Activated CD8-positive, alpha-beta memory T cell treated with anti-CD3 and anti-CD28 coated beads for 24 hours (primary cell): Measurements from ENCODE around the gene POTEH.
"Not testable (repeated sequence)": the region's sequence is repeated elsewhere in the genome, so short reads cannot be mapped to it uniquely, and the experiment has no call there.

Experiments
- DNase-seq: peaks from one replicate; pipeline ENCODE4 v3.0.0-alpha.2; 2020

Gene POTEH

DNA sequence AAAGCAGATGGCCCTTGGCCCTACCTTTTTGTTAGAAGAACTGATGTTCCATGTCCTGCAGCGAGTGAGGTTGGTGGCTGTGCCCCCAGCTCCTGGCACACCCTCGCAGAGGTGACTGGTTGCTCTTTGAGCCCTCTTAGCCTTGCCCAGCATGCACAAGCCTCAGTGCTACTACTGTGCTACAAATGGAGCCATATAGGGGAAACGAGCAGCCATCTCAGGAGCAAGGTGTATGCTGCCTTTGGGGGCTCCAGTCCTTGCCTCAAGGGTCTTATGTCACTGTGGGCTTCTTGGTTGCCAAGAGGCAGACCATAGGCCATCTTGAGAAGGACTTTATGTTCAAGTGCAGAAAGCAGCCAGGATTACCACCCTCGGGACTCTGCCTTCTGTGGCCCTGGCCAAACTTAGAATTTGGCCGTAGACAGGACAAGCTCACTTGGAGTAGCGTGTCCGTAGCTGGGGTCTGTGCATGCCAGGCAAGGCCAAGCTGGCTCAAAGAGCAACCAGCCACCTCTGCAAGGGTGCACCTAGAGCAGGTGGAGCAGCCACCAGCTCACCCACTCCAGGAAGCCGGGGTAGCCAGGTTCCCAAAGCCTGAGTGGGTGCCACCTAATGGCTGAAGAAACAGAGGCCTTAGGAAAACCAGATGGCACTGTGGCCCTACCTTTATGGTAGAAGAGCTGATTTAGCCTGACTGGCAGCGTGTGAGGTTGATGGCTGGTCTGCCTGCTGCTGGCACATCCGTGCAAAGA is 48.5 kb downstream of the POTEH start:
- not testable (repeated sequence) for DNase-seq

DNA sequence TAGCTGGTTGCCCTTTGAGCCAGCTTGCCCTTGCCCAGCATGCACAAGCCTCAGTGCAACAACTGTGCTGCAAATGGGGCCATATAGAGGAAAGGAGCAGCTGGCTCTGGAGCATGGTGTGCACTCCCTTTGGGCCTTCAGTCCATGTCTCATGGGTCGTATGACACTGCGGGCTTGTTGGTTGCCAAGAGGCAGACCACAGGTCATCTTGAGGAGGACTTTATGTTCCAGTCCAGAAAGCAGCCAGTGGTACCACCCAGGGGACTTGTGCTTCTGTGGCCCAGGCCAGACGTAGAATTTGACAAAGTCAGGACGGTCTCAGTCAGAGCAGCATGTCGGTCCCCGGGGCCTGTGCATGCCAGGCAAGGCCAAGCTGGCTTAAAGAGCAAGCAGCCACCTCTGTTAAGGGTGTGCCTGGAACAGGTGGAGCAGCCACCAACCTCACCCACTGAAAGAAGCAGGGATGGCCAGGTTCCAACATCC is 49.1 kb downstream of the POTEH start:
- not testable (repeated sequence) for DNase-seq

DNA sequence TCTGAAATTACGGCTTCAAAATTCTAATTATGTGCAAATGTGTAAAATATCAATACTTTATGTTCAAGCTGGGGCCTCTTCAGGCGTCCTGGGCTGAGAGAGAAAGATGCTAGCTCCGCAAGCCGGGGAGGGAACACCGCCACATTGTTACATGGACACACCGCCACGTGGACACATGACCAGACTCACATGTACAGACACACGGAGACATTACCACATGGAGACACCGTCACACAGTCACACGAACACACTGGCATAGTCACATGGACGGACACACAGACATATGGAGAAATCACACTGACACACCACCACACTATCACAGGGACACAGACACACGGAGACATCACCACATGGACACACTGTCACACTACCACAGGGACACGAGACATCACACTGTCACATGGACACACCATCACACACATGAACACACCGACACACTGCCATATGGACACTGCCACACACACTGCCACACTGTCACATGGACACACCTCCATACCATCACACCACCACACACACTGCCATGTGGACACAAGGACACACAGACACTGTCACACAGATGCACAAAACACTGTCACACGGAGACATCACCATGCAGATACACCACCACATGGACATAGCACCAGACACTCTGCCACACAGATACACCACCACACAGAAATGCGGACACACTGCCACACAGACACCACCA is 58.0 kb downstream of the POTEH start:
- not testable (repeated sequence) for DNase-seq

DNA sequence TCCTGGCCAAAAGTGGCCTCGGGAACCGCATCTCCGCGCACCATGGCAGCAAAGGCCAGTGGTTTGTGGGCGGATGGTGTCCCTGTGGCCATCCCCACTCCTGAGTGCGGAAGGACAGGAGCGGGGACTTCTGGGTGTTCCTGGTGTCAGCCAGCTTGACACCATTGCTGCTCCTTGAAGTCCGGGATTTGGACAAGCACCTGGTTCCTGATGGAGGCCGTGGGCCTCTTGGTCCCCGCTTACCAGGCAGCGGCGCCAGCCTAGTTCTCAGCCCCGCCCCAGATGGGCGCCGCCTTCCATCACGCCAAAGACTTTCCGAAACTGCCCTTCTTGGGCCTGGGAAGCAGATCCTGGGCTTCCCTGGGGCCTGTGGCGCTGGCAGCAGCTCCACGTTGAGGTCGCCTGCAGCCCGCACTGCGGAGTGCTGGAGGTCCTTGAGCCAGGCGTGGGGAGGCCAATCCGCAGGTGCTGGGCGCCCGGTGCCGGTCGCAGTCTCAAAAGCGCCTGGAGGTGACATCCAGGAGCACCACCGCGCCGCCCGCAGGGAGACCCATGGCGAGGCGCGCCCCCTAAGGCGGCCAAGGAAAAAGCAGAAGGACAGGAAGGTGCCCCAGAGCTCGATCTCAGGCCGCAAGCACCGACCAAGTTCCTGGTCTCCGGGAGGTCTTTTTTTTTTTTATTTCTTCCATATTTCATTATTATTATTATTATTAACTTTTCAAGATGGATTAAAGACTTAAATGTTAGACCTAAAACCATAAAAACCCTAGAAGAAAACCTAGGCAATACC is 59.5 kb downstream of the POTEH start:
- DNase-seq: not testable (repeated sequence)

DNA sequence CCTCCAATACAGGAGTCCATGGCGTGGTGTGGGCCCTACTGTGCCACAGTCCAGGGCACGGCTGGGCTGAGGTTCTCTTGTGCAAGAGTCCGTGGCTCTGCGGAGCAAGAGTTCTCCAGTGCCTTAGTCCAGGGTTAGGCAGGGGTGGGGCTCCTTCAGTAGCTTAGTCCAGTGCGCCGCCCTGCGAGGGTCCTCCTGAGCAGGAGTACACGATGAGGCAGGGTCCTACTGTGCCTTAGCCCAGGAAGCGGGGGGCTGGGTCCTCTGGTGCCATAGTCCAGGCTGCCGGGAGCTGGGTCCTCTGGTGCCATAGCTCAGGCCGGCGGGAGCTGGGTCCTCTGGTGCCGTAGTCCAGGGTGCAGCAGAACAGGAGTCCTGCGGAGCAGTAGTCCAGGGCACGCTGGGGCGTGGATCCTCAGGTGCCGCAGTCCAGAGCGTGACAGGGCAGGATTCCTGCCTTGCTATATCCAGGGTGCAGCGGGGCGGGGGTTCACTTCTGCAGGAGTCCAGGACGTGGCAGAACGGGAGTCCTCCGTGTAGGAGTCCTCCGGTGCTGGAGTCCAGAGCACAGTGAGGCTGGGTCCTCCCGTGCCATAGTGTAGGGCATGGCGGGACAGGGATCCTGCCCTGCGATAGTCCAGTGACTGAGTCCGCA is 69.7 kb downstream of the POTEH start:
- DNase-seq: not testable (repeated sequence)

DNA sequence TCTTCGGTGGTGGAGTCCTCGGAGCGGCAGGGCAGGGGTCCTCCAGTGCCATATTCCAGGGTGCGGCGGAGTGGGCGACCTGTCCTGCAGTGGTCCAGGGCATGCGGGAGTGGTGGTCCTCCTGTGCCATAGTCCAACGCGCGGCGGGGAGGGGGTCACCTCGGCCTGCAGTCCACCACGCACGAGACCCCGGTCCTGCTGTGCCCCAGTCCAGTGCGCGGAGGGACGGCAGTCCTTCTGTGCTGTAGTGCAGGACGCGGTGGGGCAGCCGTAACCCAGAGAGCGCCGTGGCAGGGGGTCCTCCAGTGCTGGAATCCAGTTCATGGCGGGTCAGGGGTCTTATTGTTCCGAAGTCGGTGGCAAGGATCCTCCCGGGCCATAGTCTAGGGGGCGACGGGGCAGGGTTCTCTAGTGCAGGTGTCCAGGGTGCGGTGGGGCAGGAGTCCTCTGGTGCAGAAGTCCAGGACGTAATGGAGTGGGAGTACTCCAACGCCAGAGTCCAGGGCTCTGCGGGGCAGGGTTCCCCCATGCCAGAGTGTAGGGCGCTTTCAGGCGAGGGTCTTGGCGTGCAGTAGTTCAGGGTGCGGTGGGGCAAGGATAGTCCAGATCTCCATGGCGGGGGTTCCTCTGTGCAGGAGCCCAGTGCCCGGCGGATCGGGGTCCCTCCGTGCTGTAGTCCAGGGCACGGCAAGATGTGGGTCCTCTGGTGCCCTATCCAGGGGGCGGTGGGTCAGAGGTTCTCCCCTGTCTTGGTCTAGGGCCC is 70.7 kb downstream of the POTEH start:
- DNase-seq: not testable (repeated sequence)

DNA sequence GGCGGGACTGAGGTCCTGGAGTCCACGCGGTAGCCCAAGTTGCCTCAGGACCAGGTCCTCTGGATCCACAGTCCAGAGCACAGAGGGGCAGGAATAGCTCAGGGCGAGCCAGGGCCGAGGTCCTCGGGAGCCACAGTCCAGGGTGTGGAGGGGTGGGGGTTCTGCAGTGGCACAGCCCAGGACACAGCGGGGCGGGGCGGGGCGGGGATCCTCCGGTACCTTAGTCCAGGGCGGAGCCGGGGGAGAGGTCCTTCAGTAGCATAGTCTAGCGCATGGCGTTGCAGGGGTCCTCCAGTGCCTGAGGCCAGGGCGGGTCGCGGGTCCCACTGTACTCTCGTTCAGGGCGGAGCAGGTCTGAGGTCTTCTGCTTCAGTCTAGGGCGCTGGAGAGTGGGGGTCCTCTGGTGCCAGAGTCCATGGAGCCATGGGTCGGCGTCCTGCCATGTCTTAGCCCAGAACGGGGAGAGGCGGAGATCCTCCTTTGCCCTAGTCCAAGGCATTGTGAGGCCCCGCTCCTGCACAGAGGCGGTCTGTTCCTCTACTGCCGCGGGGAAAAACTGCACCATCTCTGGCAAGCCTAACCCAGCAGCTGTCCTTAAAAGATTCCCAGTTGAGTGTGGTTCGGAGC is 71.4 kb downstream of the POTEH start:
- not testable (repeated sequence) for DNase-seq

GRCh38 chr22:15763559-15763958 is 73.7 kb downstream of the POTEH start:
- not testable (repeated sequence) for DNase-seq
